IMR-90 (cell line): ENCODE results near the gene MCL1.

Experiments used
- BHLHE40 ChIP-seq: fragments of 150-350 bp; IDR thresholded peaks from 2 replicates; pipeline ENCODE4 v1.6.1; 2016; ENCODE audit warnings: mild to moderate bottlenecking, low read depth, low read length
- CHD1 ChIP-seq: IDR thresholded peaks from 2 replicates; pipeline ENCODE4 v1.6.1; 2012; ENCODE audit warnings: low read depth, low read length, improper control_type of control experiment
- CTCF ChIP-seq: conservative IDR thresholded peaks from 2 replicates; pipeline ENCODE4 v1.5.1; 2012; ENCODE audit warnings: mild to moderate bottlenecking, low read depth, low read length, improper control_type of control experiment
- POLR2A ChIP-seq: IDR thresholded peaks from 2 replicates; pipeline ENCODE4 v1.6.1; 2012; ENCODE audit warnings: mild to moderate bottlenecking, low read depth, low read length
- RAD21 ChIP-seq: IDR thresholded peaks from 2 replicates; pipeline ENCODE4 v1.6.1; 2012; ENCODE audit warnings: low read length, improper control_type of control experiment
- RCOR1 ChIP-seq: IDR thresholded peaks from 2 replicates; pipeline ENCODE4 v1.6.1; 2012; ENCODE audit warnings: mild to moderate bottlenecking, low read length, improper control_type of control experiment; ENCODE audit not compliant: insufficient replicate concordance
- RFX5 ChIP-seq: IDR thresholded peaks from 2 replicates; pipeline ENCODE4 v1.8.0; 2012; ENCODE audit warnings: low read depth, mild to moderate bottlenecking, low read length, moderate library complexity
- SMC3 ChIP-seq: fragments of 150-350 bp; IDR thresholded peaks from 2 replicates; pipeline ENCODE4 v1.6.1; 2016; ENCODE audit warnings: low read depth, mild to moderate bottlenecking, antibody characterized with exemption, low read length, moderate library complexity

GRCh38 chr1:150575072-150575489 is 4.3 kb downstream of the MCL1 start:
- peak; percentile 31; the same call in 1 of the 2 replicates for TF ChIP-seq POLR2A
- TF ChIP-seq CTCF: no peak
- no peak for TF ChIP-seq SMC3
- no peak for TF ChIP-seq RFX5
- TF ChIP-seq CHD1: no peak
- TF ChIP-seq RCOR1: no peak
- TF ChIP-seq RAD21: no peak
- TF ChIP-seq BHLHE40: no peak
